A172 (cell line): ENCODE results near the gene STRBP. TPM values are rescaled to one million over a fixed set of nuclear protein-coding genes. Genes with fewer than 3 reads are reported as not detected.
A peak's percentile ranks its signal among the peaks of the same experiment; 100 is the strongest.
"Not testable (repeated sequence)": the region's sequence is repeated elsewhere in the genome, so short reads cannot be mapped to it uniquely, and the experiment has no call there.

Experiments used
- DNase-seq: peaks from one replicate; pipeline ENCODE4 v3.0.0-alpha.2; 2015; ENCODE audit warnings: low spot score
- total RNA-seq: library from RNA; depleted of rRNA; stranded (reverse); fragments of >200 nt; shearing (Covaris generic); gene quantifications from 2 replicates; pipeline ENCODE4 v1.2.3, GENCODE V29; 2014

The STRBP gene
- total RNA-seq, 1 experiment from 2014 or later, result 32.7 TPM

DNA sequence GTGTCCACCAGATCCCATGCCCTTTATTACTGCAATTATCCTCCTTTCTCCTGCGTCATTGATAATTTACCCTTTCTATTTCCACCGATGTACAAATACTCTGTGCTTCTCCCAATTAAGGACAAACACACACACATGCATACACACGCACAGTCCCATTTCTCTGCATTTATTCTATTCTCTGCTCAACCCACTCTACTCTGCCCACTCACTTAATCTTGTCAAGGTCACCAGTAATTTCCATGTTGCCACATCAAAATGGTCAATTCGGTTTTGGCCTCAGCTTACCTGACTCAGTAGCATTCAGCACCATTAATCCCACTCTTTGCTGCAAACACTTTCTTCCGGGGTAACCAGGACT, 14.6 kb upstream of the STRBP start:
- no peak for DNase-seq

DNA sequence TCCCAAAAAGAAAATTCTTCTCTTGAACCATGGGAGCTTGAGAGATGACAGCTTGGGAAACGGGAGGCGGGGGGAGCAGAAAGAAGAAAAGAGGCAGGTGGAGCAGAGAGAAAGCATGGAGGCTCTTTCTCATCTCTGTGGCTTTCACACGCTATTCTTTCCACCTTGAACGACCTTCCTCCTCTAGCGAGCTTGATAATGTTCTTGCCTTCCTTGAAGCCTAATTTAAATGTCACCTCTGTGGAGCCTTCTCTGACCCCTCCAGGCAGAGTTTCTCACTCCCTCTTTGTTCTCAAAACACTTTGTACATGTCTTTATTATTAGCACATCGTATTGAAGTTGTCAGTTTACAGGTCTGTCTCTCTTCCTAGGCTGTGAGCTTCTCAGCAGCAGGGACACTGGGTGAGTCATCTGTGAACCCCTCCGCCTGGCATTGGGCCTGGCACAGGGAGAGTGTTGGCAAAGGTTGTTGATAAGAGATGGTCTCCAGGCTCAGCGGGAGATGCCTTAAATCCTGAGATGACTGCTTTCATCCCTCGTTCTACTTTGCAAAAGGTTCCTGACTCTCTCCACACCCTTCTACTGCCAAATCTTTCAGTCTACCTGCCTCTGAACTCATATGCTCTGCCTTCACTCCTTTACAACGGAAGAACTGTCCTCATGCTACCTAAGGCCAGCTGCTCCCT, 14.1 kb upstream of the STRBP start:
- peak; percentile 92 for DNase-seq

DNA sequence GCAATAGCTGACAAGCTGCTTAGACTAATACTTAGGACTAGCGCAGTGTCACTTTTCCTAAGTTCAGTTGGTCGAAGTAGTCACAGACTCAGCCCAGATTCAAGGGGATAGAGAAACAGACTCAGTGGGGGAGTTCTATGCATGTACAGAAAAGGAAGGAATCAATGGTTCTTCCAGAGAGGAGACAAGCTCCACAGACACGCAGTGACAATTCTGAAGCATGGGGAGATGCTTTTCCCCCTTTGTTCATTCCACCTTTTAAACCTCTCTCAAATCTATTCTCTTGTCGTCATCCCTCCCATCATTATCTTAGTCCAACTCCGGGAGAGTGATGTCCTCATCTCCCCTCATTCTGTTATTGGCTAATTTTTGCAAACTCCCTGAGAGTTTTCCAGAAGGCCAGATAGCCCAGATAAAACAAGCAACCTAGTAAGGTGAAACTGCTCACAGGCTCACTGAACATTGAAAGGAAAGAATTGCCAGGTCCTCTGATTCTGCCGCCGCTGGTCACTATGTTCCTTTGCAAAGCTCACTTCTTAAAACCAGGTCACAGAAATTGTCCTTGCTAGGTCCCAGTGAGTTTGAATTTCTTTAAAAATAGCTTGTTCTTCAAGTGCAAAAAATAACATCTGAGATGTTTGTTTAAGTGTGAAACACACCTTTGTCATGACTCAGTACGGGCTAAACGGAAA, 13.4 kb upstream of the STRBP start:
- no peak for DNase-seq

DNA sequence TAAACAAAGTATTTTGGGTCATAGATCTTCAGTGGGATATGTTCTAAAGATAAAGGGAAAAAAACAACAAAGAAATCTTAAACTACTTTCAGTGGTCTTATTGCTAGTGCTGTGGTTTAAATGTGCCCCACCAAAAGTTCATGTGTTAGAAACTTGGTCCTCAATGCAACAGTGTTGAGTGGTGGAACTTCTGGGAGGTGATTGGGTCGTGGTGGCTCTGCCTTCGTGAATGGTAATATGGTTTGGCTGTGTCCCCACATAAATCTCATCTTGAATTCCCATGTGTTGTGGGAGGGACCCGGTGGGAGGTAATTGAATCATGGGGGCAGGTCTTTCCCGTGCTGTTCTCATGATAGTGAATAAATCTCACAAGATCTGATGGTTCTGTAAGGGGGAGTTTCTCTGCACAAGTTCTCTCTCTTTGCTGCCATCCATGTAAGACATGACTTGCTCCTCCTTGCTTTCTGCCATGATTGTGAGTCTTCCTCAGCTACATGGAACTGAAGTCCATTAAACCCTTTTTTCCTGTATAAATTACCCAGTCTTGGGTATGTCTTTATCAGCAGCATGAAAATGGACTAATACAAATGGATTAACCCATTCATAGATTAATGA, 10.6 kb upstream of the STRBP start:
- DNase-seq, result not testable (repeated sequence)

DNA sequence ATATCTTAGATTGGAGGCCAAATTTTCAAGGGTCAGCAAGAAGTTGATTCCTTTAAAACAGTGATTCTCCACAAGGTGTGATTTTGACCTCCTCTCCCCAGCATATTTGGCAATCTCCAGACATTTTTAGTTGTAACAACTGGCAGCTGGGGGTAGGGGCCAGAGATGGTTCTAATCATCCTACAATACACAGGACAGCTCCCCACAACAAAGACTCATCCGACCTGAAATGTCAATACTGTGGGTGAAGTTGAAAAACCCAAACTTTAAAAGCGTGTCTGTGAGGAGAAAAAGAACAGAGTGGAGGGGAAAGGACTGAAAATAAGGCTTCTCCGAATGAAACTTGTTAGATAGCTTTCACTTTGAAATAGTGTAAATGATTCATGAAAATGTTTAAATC, 10.0 kb upstream of the STRBP start:
- no peak for DNase-seq

DNA sequence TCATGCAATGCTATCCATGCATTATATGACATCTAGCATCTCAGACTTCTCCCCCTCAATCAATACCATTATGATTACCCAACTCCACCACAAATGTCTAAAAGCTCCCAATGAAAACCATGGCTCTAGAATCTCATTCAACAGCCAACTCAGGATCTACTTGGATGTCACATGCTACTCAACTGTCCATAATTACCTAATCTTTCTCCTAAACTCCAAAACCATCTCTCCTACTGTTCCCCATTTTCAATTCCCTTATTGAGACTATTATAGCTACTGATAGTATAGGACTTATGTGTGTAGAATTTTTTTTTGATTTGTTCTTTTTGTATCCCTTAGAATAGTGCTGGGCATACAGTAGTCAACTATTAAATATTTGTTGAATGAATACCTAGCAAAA, 8.2 kb upstream of the STRBP start:
- DNase-seq, result no peak

DNA sequence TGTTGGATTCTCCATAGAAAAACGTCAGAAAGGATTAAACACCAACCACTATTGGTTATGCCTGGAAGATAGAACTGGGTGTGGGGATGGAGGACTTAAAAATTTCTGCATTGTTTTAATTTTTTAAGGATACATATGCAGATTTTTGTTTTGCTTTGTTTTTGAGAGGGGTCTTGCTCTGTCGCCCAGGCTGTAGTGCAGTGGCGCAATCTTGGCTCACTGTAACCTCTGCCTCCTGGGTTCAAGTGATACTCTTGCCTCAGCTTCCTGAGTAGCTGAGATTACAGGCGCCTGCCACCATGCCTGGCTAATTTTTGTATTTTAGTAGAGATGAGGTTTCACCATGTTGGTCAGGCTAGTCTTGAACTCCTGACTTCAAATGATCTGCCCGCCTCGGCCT, 2.7 kb upstream of the STRBP start:
- not testable (repeated sequence) for DNase-seq

DNA sequence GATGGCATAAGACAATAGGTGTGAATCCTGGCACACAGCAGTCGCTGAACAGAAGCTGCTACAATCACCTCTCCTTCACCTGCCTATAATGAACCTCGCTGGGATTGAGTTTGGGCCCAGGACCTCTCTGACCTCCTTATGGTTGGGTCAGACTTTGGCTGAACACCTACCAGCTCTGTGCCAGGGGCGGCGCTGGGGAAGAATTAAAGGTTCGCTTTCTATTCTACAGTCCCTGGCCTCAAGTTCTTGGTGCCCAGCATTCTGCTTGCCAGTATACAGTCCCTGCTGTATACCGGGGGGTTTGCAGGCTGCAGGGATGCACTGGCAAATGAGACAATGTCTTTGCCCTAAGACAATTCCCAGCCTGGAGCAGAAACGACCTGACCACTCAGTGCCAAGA, 895 bp upstream of the STRBP start:
- DNase-seq, result no peak

DNA sequence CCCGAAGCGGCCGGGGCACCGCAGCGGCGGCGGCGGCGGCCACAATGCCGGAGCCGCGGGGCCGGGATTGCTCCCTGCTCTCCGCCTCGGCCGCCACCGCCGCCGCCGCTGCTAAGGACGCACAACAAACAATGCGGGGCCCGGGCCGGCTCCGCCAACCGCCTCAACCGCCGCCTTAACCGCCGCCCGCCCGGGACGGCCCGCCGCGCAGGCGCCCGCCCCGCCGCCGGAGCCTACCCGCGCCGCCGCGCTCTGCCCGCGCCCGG, 254 bp downstream of the STRBP start:
- no peak for DNase-seq

DNA sequence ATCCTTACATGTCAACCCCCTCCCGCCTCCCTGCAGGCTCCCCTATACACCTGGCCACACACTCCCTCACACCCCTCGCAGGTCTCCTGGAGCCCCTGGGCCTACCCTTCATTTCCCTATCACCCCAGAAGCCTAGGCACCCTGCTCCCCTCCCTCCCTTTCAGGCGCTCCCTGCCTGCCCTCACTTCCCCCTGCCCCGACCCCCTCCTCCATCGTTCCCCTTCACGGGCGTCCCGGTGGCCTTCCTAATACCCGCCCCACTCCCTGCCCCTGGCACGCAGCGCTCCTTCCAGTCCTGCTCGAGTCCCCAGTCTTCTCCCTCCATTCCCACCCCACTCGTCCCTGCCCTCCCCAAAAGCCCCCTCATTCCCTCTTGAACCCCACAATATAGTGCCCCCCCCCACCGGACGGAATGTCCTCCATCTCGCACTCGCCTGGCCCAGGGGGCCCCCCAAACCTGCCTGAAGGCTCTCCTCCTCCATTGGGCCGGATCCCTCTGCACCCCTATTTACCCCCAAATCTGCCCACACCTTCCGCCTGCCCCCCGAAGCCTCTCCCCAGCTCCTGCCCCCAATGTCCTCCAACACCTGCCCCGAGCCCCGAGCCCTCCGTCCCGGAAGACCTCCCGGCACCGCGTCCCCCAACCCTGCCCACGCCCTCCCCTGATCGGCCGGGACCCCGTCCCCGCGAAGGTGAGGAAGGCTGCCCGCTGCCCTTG, 746 bp downstream of the STRBP start:
- no peak for DNase-seq

DNA sequence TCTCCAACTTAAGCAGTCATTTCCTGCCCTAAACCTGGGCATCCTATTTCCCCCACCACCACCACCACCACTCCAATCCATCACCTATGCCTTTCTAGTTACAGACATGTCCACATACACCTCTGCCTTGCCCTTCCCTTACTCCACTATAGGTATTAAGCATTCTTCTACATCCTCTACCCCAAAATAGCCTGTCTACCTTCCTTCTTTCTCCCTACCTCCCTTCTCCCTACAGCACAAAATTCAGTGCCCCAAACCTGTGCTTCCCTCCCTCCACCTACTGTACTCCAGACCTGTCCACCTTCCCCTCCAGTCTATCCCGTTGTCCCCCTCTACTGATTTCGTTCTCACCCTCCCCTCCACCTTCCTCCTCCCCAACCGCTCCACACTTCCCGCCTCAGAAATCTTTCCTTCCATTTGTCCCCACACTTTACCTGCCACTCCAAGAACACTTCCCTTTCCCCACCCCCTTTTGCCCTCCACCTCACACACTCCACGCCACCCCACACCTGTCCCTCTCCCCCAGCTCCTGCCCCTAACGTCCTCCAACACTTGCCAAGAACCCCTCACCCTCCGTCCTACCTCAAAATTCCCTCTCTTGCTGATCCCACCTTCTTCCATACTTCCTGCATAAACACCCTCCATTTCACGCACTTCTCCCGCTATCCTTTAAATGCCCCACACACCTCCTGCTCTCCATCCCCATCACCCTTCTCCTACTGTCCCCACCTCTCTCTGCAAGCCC, 1.6 kb downstream of the STRBP start:
- DNase-seq, result no peak

DNA sequence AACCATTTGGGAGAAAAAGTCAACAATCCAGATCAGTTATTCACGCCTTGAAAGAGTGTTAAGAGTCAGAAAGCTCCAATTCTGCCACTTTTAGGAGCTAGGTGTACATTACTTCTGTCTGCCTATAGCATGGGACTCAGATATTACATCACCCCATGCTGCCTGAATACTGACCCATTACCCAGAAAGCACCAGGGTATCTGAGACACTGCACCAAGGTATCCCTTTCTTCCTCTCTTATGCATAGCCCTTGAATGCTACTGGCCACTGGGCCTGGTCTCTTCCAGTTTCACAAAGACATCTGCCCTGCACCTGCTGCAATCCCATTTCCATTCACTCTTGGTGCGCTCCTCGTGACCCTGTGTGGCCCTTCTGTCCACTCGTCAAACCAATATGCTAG, 2.6 kb downstream of the STRBP start:
- no peak for DNase-seq

DNA sequence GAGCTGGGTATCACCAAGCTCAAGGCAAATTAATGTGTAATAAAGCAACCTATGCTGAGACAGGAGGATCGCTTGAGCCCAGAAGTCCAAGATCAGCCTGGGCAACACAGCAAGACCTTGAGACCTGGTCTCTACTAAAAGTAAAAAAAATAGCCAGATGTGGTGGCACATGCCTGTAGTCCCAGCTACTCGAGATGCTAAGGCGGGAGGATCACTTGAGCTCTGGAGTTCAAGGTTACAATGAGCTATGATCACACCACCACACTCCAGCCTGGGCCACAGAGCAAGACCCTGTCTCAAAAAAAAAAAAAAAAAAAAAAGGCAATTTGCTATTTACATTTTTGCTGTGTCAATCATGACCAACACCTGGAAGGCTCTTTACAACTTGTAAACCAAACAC, 5.2 kb downstream of the STRBP start:
- no peak for DNase-seq

DNA sequence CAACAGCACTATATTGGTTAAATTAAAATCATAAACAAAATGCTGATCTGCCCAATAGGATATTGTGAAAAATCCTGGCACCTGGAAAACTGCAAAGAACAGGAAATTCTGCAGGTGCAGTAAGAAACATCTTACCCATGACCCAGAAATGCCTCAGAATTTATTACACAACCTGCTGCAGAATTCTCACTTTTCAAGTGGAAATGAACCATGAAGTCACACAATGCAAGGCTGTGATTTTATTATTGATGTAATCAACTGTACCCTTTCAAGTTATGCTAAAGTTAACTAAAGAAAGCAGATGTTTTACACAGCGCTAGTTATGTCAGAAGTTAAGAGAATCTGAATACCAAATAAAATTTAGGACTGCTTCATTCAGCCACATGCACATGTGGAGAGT, 6.0 kb downstream of the STRBP start:
- DNase-seq, result no peak

DNA sequence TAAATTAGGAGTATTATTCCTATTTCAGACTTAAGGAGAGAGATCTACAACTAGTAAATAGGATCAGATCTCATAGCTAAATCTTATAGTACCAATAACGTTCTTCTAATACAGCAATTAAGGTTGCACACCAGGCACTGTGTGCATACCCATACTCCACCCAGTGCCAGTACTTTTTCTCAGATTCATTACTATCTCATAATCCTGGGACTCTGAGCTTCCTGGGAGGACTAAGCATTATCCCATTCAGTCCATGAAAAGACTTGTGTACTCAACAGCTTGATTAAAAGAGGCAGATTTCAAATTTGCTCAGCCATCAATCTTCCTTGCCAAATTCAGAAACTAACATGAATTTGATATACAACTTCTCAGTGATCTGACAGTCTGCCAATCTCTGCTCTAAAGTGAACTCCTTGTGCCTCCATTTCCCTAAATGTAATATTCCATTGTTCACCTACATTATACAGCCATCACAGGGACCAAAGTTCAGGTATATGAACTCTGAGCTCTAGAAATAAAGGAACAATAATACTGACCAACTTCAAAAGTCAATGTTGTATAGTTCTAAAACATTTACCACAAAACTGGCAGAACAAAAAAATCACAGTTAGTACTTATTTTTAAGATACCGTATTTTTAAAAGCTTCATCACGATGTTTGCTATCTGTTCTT, 7.2 kb downstream of the STRBP start:
- no peak for DNase-seq

DNA sequence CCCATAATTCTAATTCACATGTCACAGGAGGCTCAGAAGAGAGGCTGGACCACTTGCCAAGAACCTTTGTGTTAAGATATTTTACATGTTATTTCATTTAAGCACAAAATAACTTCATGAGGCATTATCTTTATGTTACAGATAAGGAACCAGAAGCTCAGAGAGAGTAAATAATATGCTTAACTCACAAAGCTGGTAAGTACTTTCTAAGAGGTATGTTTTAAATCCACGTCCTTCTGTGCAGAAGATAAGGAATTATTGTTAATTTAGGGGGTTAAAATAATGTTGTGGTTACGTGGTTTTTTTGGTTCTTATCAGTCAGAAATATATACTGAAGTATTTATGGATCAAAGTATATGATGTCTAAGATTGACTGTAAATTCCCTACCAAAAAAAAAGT, 8.0 kb downstream of the STRBP start:
- DNase-seq, result no peak

DNA sequence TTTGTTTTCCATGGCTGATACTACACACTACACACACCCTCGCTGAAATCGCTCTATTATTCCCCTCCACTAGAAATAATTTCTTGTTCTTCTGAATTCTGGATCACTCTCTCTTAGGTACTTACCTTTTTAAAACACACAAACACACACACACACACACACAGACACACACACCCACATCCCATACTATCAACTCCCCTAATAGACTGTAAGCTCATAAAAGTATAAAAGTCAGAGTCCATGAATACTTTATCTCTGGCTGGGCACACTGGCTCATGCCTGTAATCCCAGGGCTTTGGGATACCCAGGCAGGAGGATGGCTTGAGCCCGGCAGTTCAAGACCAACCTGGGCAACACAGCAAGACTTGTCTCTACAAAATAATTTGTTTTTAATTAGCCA, 11.1 kb downstream of the STRBP start:
- DNase-seq, result no peak

DNA sequence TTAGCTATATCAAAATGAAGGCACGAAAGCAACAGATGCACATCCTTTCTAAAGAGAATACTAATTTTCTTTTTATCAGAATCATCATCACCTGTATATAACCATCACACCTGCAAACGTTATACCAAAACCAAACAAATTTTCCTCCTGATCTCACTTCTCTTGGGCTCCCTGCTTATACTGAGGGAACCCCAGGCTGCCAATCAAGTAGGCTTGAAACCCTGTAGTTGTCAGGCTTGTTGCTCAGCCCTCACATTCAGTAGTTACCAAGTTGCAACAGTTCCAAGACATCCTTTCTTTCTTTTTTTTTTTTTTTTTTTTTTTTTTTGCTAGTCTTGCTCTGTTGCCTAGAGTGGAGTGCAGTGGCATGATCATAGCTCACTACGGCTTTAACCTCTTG, 12.7 kb downstream of the STRBP start:
- no peak for DNase-seq

DNA sequence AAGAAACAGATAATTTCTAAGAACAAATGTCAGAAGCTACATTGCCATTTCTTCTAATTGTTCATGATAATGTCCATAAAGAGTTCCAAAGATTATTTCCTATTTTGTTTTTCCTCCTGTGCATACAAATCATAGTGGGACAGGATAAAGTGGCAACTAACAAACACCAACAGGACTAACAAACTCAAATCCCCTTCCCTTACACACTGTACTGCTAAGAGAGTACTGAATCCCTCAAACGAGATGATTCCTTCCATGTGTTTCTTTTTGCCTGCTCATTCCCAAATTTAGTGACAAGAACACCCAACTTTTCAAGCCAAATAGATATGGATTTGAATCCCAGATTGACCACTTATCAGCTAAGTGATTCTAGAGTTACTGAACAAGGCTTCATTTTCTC, 15.2 kb downstream of the STRBP start:
- no peak for DNase-seq

DNA sequence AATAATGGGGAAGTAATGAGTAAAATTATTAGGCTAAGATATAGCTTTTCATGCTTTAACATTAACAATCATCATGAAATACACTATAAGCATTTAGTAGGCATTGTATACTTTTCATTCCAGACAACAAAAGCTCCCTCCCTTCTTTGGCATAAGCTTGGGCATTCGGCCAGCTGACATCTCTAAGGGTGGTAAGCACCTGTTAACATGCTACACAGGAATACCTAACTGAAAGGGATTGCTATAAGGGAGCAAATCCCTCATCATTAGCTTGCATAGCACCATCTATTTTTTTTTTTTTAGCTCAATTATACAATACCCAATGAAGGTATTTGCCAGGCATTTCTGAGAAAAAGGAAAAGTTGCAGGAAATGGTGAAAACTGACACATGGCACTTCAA, 16.6 kb downstream of the STRBP start:
- DNase-seq, result no peak

DNA sequence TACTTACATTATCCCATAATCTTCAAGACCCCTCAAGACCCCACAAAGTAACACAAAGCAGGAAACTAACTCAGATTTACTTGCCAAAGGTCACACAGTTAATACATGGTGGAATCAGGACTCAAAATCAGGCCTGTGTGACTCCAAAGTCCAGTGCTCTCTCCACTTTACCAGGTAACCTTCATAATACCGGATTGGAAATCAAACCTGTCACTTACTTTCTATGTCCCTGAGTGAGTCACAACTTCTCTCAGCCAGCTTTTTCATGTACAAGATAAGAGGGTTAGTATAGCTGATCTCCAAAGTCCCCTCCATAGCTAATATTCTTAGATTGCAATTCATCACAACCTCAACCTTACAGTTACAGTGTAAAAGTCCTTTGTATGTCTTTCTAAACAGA, 17.1 kb downstream of the STRBP start:
- no peak for DNase-seq

DNA sequence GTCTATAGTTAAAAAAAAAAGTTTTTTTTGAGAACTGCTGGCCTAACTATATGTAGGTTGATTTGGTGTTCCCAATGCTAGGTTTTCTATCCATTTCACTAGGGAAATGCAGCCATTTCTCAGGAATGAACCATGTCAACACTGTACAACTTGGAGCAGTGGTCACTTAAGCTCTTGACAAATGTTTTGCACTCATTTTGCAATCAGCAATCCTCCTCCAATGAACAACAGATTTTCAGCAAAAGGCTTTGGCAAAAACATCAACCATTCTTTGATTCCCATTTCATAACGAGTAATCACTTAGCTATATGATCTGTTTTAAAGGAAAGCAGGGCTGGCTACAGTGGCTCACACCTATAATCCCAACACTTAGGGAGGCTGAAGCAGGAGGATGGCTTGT, 17.9 kb downstream of the STRBP start:
- DNase-seq, result no peak
